GM19372 (cell line): Measurements from ENCODE around the gene RPL35A.
"Not testable (repeated sequence)": the region's sequence is repeated elsewhere in the genome, so short reads cannot be mapped to it uniquely, and the experiment has no call there.

ENCODE experiments used
- ATAC-seq: cut with Tn5 transposase; IDR thresholded peaks from one replicate; pipeline ENCODE4 v1.9.1; 2021; ENCODE audit warnings: mild to moderate bottlenecking, low read depth, moderate library complexity; ENCODE audit not compliant: unreplicated experiment

Gene RPL35A

GRCh38 chr3:197949778-197950676 lies at the start of gene RPL35A:
Gene RPL35A (plus strand): TSS chr3:197950190. CDS start chr3:197950968, 778 bp downstream.
- ATAC-seq = peak; percentile 87

- ATAC-seq = no peak
Observed at GRCh38 chr3:197901626-197902025, 48.4 kb upstream of the RPL35A start.

GRCh38 chr3:197906023-197906849 lies 43.8 kb upstream of the RPL35A start:
- ATAC-seq = peak; percentile 67

- ATAC-seq = no peak
Observed at GRCh38 chr3:197906850-197907187, 43.2 kb upstream of the RPL35A start.

GRCh38 chr3:197907196-197907595 lies 42.8 kb upstream of the RPL35A start:
- ATAC-seq = no peak

GRCh38 chr3:197908550-197908949 lies 41.4 kb upstream of the RPL35A start:
- not testable (repeated sequence) for ATAC-seq

- no peak for ATAC-seq
Observed at GRCh38 chr3:197908957-197909701, 40.9 kb upstream of the RPL35A start.

GRCh38 chr3:197912741-197913476 lies 37.1 kb upstream of the RPL35A start:
- ATAC-seq = no peak

GRCh38 chr3:197913641-197914380 lies 36.2 kb upstream of the RPL35A start:
- no peak for ATAC-seq

GRCh38 chr3:197921429-197922275 lies 28.3 kb upstream of the RPL35A start:
- ATAC-seq = not testable (repeated sequence)

GRCh38 chr3:197926418-197926817 lies 23.6 kb upstream of the RPL35A start:
- ATAC-seq = no peak

GRCh38 chr3:197927578-197927977 lies 22.4 kb upstream of the RPL35A start:
- ATAC-seq = not testable (repeated sequence)

GRCh38 chr3:197936819-197937384 lies 13.1 kb upstream of the RPL35A start:
- no peak for ATAC-seq

- no peak for ATAC-seq
Observed at GRCh38 chr3:197940745-197941384, 9.1 kb upstream of the RPL35A start.

- ATAC-seq = no peak
Observed at GRCh38 chr3:197942956-197943556, 6.9 kb upstream of the RPL35A start.

- ATAC-seq = no peak
Observed at GRCh38 chr3:197949191-197949777, 706 bp upstream of the RPL35A start.

- ATAC-seq = no peak
Observed at GRCh38 chr3:197950677-197951061, 679 bp downstream of the RPL35A start.
